ENCODE data around the gene KRTAP20-1.

The KRTAP20-1 gene

GRCh38 chr21:30616125-30616524 lies at the start of gene KRTAP20-1:
TSS of gene KRTAP20-1 (plus strand) at chr21:30616425. CDS start at chr21:30616455, 30 bp downstream.
- no peak for DNase-seq

- DNase-seq: no peak
Observed at GRCh38 chr21:30567617-30568016, 48.6 kb upstream of the KRTAP20-1 start.

- no peak for DNase-seq
Observed at GRCh38 chr21:30577766-30578165, 38.5 kb upstream of the KRTAP20-1 start.

- no peak for DNase-seq
Observed at GRCh38 chr21:30579346-30579745, 36.9 kb upstream of the KRTAP20-1 start.

GRCh38 chr21:30580132-30580531 lies 36.1 kb upstream of the KRTAP20-1 start:
- DNase-seq: no peak

GRCh38 chr21:30582870-30583269 lies 33.4 kb upstream of the KRTAP20-1 start:
- DNase-seq: no peak

GRCh38 chr21:30590297-30590696 lies 25.9 kb upstream of the KRTAP20-1 start, which contains the start of gene KRTAP22-2:
TSS of gene KRTAP22-2 (minus strand) at chr21:30590397.
- no peak for DNase-seq

- no peak for DNase-seq
Observed at GRCh38 chr21:30592140-30592539, 24.1 kb upstream of the KRTAP20-1 start, which contains the start of gene KRTAP6-3. TSS of gene KRTAP6-3 (plus strand) at chr21:30592440. CDS start at chr21:30592446, 6 bp downstream.

GRCh38 chr21:30598802-30599201 lies 17.4 kb upstream of the KRTAP20-1 start, which contains the start of gene KRTAP6-2:
TSS of gene KRTAP6-2 (minus strand) at chr21:30598902. CDS start at chr21:30598874, 28 bp downstream.
- DNase-seq: no peak

GRCh38 chr21:30600787-30601186 lies 15.4 kb upstream of the KRTAP20-1 start, which contains the start of gene KRTAP22-1:
TSS of gene KRTAP22-1 (plus strand) at chr21:30601087.
- no peak for DNase-seq

- DNase-seq: no peak
Observed at GRCh38 chr21:30605968-30606367, 10.3 kb upstream of the KRTAP20-1 start.

GRCh38 chr21:30612132-30612531 lies 4.1 kb upstream of the KRTAP20-1 start:
- DNase-seq: no peak

GRCh38 chr21:30613836-30614235 lies 2.4 kb upstream of the KRTAP20-1 start, which contains the start of gene KRTAP6-1:
TSS of gene KRTAP6-1 (minus strand) at chr21:30613930. CDS start at chr21:30613904, 26 bp downstream.
- DNase-seq: no peak

GRCh38 chr21:30615199-30615598 lies 1.0 kb upstream of the KRTAP20-1 start:
- no peak for DNase-seq

- no peak for DNase-seq
Observed at GRCh38 chr21:30620080-30620479, 3.9 kb downstream of the KRTAP20-1 start.

- DNase-seq: no peak
Observed at GRCh38 chr21:30620522-30620921, 4.3 kb downstream of the KRTAP20-1 start, which contains the start of gene KRTAP20-4. TSS of gene KRTAP20-4 (plus strand) at chr21:30620627.

- DNase-seq: no peak
Observed at GRCh38 chr21:30623362-30623761, 7.1 kb downstream of the KRTAP20-1 start.

- no peak for DNase-seq
Observed at GRCh38 chr21:30625449-30626165, 9.4 kb downstream of the KRTAP20-1 start.

GRCh38 chr21:30628109-30628508 lies 11.9 kb downstream of the KRTAP20-1 start:
- no peak for DNase-seq

GRCh38 chr21:30629200-30629599 lies 13.0 kb downstream of the KRTAP20-1 start:
- DNase-seq: no peak

GRCh38 chr21:30634906-30635305 lies 18.7 kb downstream of the KRTAP20-1 start, which contains the start of gene KRTAP20-2:
TSS of gene KRTAP20-2 (plus strand) at chr21:30635206. CDS start at chr21:30635264, 58 bp downstream.
- no peak for DNase-seq

GRCh38 chr21:30638686-30639085 lies 22.5 kb downstream of the KRTAP20-1 start:
- no peak for DNase-seq

GRCh38 chr21:30642564-30642963 lies 26.3 kb downstream of the KRTAP20-1 start, which contains the start of gene KRTAP20-3:
TSS of gene KRTAP20-3 (plus strand) at chr21:30642864.
- DNase-seq: no peak
